Mesendoderm (in vitro differentiated cells): ENCODE data around the gene KITLG. TPM values are rescaled to one million over a fixed set of nuclear protein-coding genes. Genes with fewer than 3 reads are reported as not detected.
"Not testable (repeated sequence)": the region's sequence is repeated elsewhere in the genome, so short reads cannot be mapped to it uniquely, and the experiment has no call there.

ENCODE experiments used
- DNase-seq: peaks from one replicate; pipeline ENCODE4 v3.0.0; 2013
- H2AK5ac ChIP-seq: 2 replicates; pipeline ENCODE4 v1.6.1; 2013; ENCODE audit warnings: low read length, inconsistent platforms
- H2BK120ac ChIP-seq: 2 replicates; pipeline ENCODE4 v1.6.1; 2013; ENCODE audit warnings: low read depth, mild to moderate bottlenecking, low read length, moderate library complexity, mixed read lengths
- H2BK15ac ChIP-seq: replicated peaks from 2 replicates; pipeline ENCODE4 v1.6.1; 2013; ENCODE audit warnings: low read depth, mild to moderate bottlenecking, moderate library complexity
- H2BK5ac ChIP-seq: 2 replicates; pipeline ENCODE4 v1.6.1; 2013; ENCODE audit warnings: low read length, inconsistent platforms
- H3K18ac ChIP-seq: 2 replicates; pipeline ENCODE4 v1.6.1; 2013; ENCODE audit warnings: mild to moderate bottlenecking, low read length, mixed read lengths
- H3K23ac ChIP-seq: one replicate; pipeline ENCODE4 v1.6.1; 2013; ENCODE audit warnings: low read length
- H3K27ac ChIP-seq: 2 replicates; pipeline ENCODE4 v1.5.1; 2013; ENCODE audit warnings: low read depth, mild to moderate bottlenecking, inconsistent platforms, low read length, moderate library complexity
- H3K27me3 ChIP-seq: 2 replicates; pipeline ENCODE4 v1.6.1; 2013; ENCODE audit warnings: low read length, control low read depth, mild to moderate bottlenecking, inconsistent platforms; ENCODE audit not compliant: insufficient read depth, poor library complexity
- H3K36me3 ChIP-seq: 2 replicates; pipeline ENCODE4 v1.6.1; 2013; ENCODE audit warnings: low read length, inconsistent platforms; ENCODE audit not compliant: control insufficient read depth, insufficient read depth
- H3K4ac ChIP-seq: one replicate; pipeline ENCODE4 v1.6.1; 2013; ENCODE audit warnings: low read depth, mild to moderate bottlenecking, low read length, moderate library complexity
- H3K4me1 ChIP-seq: 2 replicates; pipeline ENCODE4 v1.6.1; 2013; ENCODE audit warnings: low read depth, low read length, inconsistent platforms; ENCODE audit not compliant: control insufficient read depth
- H3K4me2 ChIP-seq: 2 replicates; pipeline ENCODE4 v1.6.1; 2013; ENCODE audit warnings: low read length
- H3K4me3 ChIP-seq: 2 replicates; pipeline ENCODE4 v1.5.1; 2013; ENCODE audit warnings: mild to moderate bottlenecking, low read length
- H3K56ac ChIP-seq: one replicate; pipeline ENCODE4 v1.6.1; 2013; ENCODE audit warnings: low read length
- H3K79me1 ChIP-seq: 2 replicates; pipeline ENCODE4 v1.6.1; 2013; ENCODE audit warnings: low read length, inconsistent platforms
- H3K79me2 ChIP-seq: 2 replicates; pipeline ENCODE4 v1.6.1; 2013; ENCODE audit warnings: mild to moderate bottlenecking, low read length; ENCODE audit not compliant: control insufficient read depth, insufficient read depth
- H3K9ac ChIP-seq: 2 replicates; pipeline ENCODE4 v1.6.1; 2013; ENCODE audit warnings: low read length, inconsistent platforms
- H4K5ac ChIP-seq: one replicate; pipeline ENCODE4 v1.6.1; 2013; ENCODE audit warnings: low read length
- H4K8ac ChIP-seq: one replicate; pipeline ENCODE4 v1.6.1; 2013; ENCODE audit warnings: low read depth, mild to moderate bottlenecking, control low read depth, low read length, moderate library complexity
- WGBS: extraction: QIAGEN DNeasy Blood & Tissue Kit; methylation state at CpG from one replicate; pipeline ENCODE4 v1.1.7; 2013; ENCODE audit warnings: low lambda C conversion rate, missing lambda C conversion rate; ENCODE audit not compliant: insufficient coverage; ENCODE audit errors: extremely low coverage; 5-methylcytosine and 5-hydroxymethylcytosine counted together
- polyA plus RNA-seq, 2 experiments: library from polyadenylated mRNA; stranded (reverse); fragments of 200-250 nt; gene quantifications; one replicate each; pipeline ENCODE4 v1.2.3, GENCODE V29; 2013

Gene KITLG, protein sequence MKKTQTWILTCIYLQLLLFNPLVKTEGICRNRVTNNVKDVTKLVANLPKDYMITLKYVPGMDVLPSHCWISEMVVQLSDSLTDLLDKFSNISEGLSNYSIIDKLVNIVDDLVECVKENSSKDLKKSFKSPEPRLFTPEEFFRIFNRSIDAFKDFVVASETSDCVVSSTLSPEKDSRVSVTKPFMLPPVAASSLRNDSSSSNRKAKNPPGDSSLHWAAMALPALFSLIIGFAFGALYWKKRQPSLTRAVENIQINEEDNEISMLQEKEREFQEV
- polyA plus RNA-seq (2013, experiment 1 of 2) = 25.5 TPM
- 23.6 TPM for polyA plus RNA-seq (2013, experiment 2 of 2)

DNA sequence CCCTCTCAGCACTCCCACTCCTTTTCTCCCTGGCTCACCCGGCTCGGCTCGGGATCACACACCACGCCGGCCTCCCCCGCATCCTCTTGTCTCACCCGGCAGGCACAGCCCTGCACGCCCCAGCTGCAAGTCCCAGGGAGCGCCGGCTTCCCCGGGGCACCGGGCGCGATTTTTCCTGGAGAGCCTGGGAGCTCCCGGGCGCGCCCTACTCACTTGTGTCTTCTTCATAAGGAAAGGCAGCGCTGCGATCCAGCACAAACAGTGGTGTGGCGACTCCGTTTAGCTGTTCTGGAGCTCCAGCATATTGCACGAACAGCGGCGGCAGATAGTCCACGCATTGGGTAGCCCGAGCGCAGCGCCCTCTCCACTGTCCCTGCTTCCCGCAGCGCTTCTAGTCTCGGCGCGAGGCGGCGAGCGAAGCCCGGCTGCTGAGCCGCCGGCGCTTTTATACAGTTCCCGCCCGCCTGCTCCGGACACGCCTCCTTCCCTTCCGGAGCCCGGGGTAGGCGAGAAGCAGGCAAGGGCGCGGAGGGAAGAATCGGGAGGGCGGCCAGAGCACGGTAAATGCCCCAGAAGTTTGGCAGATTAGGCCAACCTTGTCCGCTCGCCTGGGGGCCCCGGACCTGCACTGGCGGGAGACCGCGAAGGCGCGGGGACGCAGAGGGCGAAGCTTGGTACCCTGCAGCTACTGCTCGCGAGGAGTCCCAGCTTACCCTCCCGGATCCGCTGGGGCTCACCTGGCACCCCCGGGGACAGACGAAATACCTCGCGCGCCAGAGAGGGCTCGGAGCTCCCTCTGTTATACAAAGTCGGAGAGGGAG, at the start of gene KITLG:
Gene KITLG, minus strand, starts transcription at position 421 of the 821 bp plus-strand sequence. Its CDS starts 193 bp downstream, at position 228.
- Histone ChIP-seq H3K27ac (peak within 1 kb of the TSS; percentile 77), H3K27me3 (no peaks in the 10 kb centered on the region), H3K4ac (no peak within 1 kb of the TSS), H3K56ac (peak within 1 kb of the TSS; percentile 77), H3K36me3 (no peaks in the 10 kb centered on the region), H3K9ac (peak within 1 kb of the TSS; percentile 80), H2BK5ac (peak within 1 kb of the TSS; percentile 37), H3K4me1 (no peaks in the 10 kb centered on the region), H3K23ac (no peak within 1 kb of the TSS), H2AK5ac (no peak within 1 kb of the TSS), H2BK15ac (no peak within 1 kb of the TSS), H3K4me2 (peak within 1 kb of the TSS; percentile 86), H4K5ac (no peak within 1 kb of the TSS), H3K18ac (peak within 1 kb of the TSS; percentile 44), H3K4me3 (peak within 1 kb of the TSS; percentile 85), H3K79me1 (no peaks in the 10 kb centered on the region), H4K8ac (no peak within 1 kb of the TSS), H2BK120ac (no peak within 1 kb of the TSS), H3K79me2 (peaks cover 20% of the 10 kb centered on the region)
- WGBS = no CpG with 5 or more reads among the region's 73 CpGs
- DNase-seq = peak; percentile 94

DNA sequence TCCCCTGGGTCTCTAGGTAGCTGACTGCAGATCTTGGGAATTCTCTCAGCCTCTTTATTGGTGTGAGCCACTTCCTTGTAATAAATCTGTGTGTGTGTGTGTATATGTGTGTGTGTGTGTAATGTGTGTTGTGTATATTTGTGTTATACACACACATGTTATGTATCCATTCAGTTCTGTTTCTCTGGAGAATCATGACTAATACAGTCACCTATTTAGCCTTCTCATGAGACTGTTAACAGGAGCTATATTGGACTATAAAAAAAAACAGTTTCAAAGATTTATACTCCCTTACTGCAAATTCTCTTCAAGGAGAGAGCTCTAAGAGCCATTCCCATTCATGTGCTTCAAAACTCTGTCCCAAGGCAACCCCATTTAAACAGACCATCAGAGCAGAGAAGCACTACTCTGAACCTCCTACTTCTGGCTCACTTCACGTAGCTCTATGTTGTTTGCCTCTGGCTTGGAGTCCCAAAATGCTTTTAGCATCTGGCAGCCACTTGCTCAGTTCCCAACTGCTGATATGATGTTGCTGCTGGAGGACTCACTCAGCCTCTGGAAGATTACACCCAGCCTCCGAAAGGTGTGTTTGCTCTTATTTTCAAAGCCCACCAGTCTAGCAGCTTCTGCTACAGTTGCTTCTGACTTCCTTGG, 48.7 kb upstream of the KITLG start:
- no peak overlapping the region for H2BK5ac ChIP-seq
- H3K56ac ChIP-seq = no peak overlapping the region
- H3K4me1 ChIP-seq = no peaks in the 10 kb centered on the region
- H3K4me3 ChIP-seq = no peak overlapping the region
- H4K5ac ChIP-seq = no peak overlapping the region
- no peaks in the 10 kb centered on the region for H3K79me1 ChIP-seq
- H3K27me3 ChIP-seq = no peaks in the 10 kb centered on the region
- no peak overlapping the region for H3K4ac ChIP-seq
- H3K27ac ChIP-seq = no peak overlapping the region
- H2AK5ac ChIP-seq = no peak overlapping the region
- H4K8ac ChIP-seq = no peak overlapping the region
- no peak overlapping the region for H3K4me2 ChIP-seq
- H3K79me2 ChIP-seq = no peaks in the 10 kb centered on the region
- H3K18ac ChIP-seq = no peak overlapping the region
- H2BK15ac ChIP-seq = no peak overlapping the region
- H3K36me3 ChIP-seq = no peaks in the 10 kb centered on the region
- no peak overlapping the region for H2BK120ac ChIP-seq
- H3K9ac ChIP-seq = no peak overlapping the region
- no CpG with 5 or more reads among the region's 2 CpGs for WGBS
- no peak overlapping the region for H3K23ac ChIP-seq
- DNase-seq = no peak

DNA sequence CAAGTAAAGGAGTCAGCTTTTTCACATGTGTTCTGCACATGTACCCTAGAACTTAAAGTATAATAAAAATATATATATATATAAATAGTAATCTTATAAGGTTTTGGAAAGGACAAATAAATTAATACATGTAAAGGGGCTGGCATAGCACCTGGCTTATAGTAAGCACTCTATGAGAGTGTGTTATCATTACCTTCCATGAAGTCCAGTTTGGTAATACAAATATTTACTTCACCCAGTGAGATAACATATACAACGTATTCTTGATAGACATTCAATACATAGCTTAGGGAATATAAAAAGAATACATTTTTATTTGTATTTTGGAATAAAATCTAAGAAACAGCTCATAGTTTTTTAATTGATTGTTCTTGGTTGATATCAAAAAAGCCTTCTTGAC, 47.8 kb upstream of the KITLG start:
- not testable (repeated sequence) for H4K5ac ChIP-seq, H3K27me3 ChIP-seq, H3K27ac ChIP-seq, H3K79me2 ChIP-seq, DNase-seq, H2BK15ac ChIP-seq, H2BK120ac ChIP-seq, H2BK5ac ChIP-seq, H3K9ac ChIP-seq, H3K4me1 ChIP-seq, H3K4me3 ChIP-seq, H3K4ac ChIP-seq, H2AK5ac ChIP-seq, H3K79me1 ChIP-seq, H3K4me2 ChIP-seq, H3K56ac ChIP-seq, H3K36me3 ChIP-seq, H3K18ac ChIP-seq, H3K23ac ChIP-seq, H4K8ac ChIP-seq
- WGBS = no CpG with 5 or more reads among the region's 1 CpG

DNA sequence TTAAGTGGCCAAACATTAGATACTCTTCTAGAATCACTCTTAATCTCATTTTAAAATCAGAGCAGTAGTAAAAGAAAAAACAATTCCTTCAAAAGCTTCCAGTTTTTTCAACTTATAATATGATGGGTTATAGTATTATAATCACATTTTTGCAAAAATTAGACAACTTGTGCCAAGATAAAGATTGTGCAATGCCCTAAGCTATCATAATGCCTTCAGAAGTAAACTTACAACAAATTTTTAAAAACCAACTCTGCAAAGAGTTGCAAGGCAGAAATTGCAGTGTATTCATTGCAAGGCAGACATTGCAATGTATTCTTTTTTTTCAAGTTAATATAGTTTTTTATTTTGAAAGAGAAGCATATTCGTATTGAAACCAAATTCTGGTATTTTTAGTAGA, 47.2 kb upstream of the KITLG start:
- Histone ChIP-seq H3K9ac (no peak overlapping the region), H3K27me3 (no peaks in the 10 kb centered on the region), H2BK15ac (no peak overlapping the region), H3K36me3 (no peaks in the 10 kb centered on the region), H3K23ac (no peak overlapping the region), H2AK5ac (no peak overlapping the region), H3K18ac (no peak overlapping the region), H3K4ac (no peak overlapping the region), H2BK120ac (no peak overlapping the region), H3K4me3 (no peak overlapping the region), H2BK5ac (no peak overlapping the region), H3K79me2 (no peaks in the 10 kb centered on the region), H4K8ac (no peak overlapping the region), H4K5ac (no peak overlapping the region), H3K4me2 (no peak overlapping the region), H3K27ac (no peak overlapping the region), H3K4me1 (no peaks in the 10 kb centered on the region), H3K79me1 (no peaks in the 10 kb centered on the region), H3K56ac (no peak overlapping the region)
- no peak for DNase-seq
- 100% methylated on average over 1 of the region's 1 CpG for WGBS

DNA sequence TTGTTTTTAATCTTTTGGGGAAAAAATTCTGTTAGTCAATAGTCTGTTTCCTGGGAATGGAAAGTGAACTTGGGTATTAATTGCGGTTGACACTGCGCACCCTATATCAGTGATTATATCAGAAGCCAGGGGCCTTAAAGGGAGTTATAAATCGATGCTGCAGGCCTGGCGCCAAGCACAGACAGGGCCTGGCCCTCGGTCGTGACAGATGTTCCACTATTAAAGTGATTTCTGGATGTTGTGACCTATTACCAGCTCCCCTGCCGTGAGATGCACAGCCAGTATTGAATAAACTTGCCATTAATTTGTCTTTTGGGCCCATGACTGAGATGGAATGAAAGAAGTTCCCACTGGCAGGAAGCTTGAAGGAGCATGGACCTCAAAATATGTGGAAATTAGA, 45.1 kb upstream of the KITLG start:
- no peak overlapping the region for H4K8ac ChIP-seq
- no peaks in the 10 kb centered on the region for H3K79me1 ChIP-seq
- H3K36me3 ChIP-seq = no peaks in the 10 kb centered on the region
- no peak overlapping the region for H2AK5ac ChIP-seq
- H3K9ac ChIP-seq = no peak overlapping the region
- H3K27me3 ChIP-seq = no peaks in the 10 kb centered on the region
- H2BK15ac ChIP-seq = no peak overlapping the region
- DNase-seq = no peak
- no peaks in the 10 kb centered on the region for H3K79me2 ChIP-seq
- H3K18ac ChIP-seq = no peak overlapping the region
- H4K5ac ChIP-seq = no peak overlapping the region
- no peak overlapping the region for H3K56ac ChIP-seq
- H3K4ac ChIP-seq = no peak overlapping the region
- H3K27ac ChIP-seq = no peak overlapping the region
- H3K4me3 ChIP-seq = no peak overlapping the region
- H3K4me1 ChIP-seq = no peaks in the 10 kb centered on the region
- H3K4me2 ChIP-seq = no peak overlapping the region
- H3K23ac ChIP-seq = no peak overlapping the region
- H2BK120ac ChIP-seq = no peak overlapping the region
- no CpG with 5 or more reads among the region's 7 CpGs for WGBS
- H2BK5ac ChIP-seq = no peak overlapping the region
